ENCODE data around the gene ZFHX2. TPM values are rescaled to one million over a fixed set of nuclear protein-coding genes. Genes with fewer than 3 reads are reported as not detected.

Gene ZFHX2
- total and polyA plus RNA-seq, 5 experiments from 2014 or later: 0.02 to 1.0 (median 0.23) TPM

- POLR2A ChIA-PET: interaction anchor here (1.5 kb wide), 1 partner anchor 13 kb away, joined by 4 read pairs; the partner anchor contains the start of gene AP1G2
- no peaks in the 10 kb centered on the region for H3K9me3 Mint-ChIP-seq
- ATAC-seq (no peak), DNase-seq (no peak)
- H3K27ac Mint-ChIP-seq: no peak overlapping the region
- H3K4me1 Mint-ChIP-seq: peaks cover 13 to 32% (median 16%) of the 10 kb centered on the region in 4 donors
- no peaks in the 10 kb centered on the region for H3K36me3 Mint-ChIP-seq
- H3K27me3 Mint-ChIP-seq: peaks cover 14 to 71% (median 36%) of the 10 kb centered on the region in 5 donors
- H3K4me3 Mint-ChIP-seq: no peak overlapping the region
Measured at GRCh38 chr14:23580152-23580926, 28.8 kb upstream of the ZFHX2 start.

GRCh38 chr14:23579739-23580138, 28.2 kb upstream of the ZFHX2 start:
- DNase-seq (no peak), ATAC-seq (no peak)
- peaks cover 13 to 32% (median 18%) of the 10 kb centered on the region in 4 donors for H3K4me1 Mint-ChIP-seq
- no peaks in the 10 kb centered on the region for H3K36me3 Mint-ChIP-seq
- no peak overlapping the region for H3K4me3 Mint-ChIP-seq
- H3K27ac Mint-ChIP-seq: no peak overlapping the region
- H3K27me3 Mint-ChIP-seq: peaks cover 19 to 77% (median 41%) of the 10 kb centered on the region in 5 donors
- H3K9me3 Mint-ChIP-seq: no peaks in the 10 kb centered on the region
- POLR2A ChIA-PET: no interaction called here

GRCh38 chr14:23579311-23579630, 27.7 kb upstream of the ZFHX2 start:
- POLR2A ChIA-PET: interaction anchor here (0.6 kb wide), 1 partner anchor 287 kb away, joined by 5 read pairs; no protein-coding TSS in a partner anchor
- ATAC-seq (no peak), DNase-seq (no peak)
- peaks cover 20 to 80% (median 44%) of the 10 kb centered on the region in 5 donors for H3K27me3 Mint-ChIP-seq
- H3K36me3 Mint-ChIP-seq: no peaks in the 10 kb centered on the region
- H3K9me3 Mint-ChIP-seq: no peaks in the 10 kb centered on the region
- H3K27ac Mint-ChIP-seq: peak overlapping the region in 1 of 10 donors; percentile 80
- H3K4me1 Mint-ChIP-seq: peaks cover 13 to 32% (median 18%) of the 10 kb centered on the region in 4 donors
- peak overlapping the region in 1 of 10 donors; percentile 79 for H3K4me3 Mint-ChIP-seq

- Mint-ChIP-seq H3K27ac (peak within 1 kb of the TSS in 2 of 10 donors; percentile 44 to 80), H3K9me3 (no peaks in the 10 kb centered on the region), H3K4me1 (peaks cover 13 to 32% (median 18%) of the 10 kb centered on the region in 4 donors), H3K4me3 (peak within 1 kb of the TSS in 8 of 10 donors; percentile 18 to 79 (median 52)), H3K36me3 (no peaks in the 10 kb centered on the region), H3K27me3 (peaks cover 20 to 80% (median 40%) of the 10 kb centered on the region in 5 donors)
- DNase-seq: no peak
- POLR2A ChIA-PET: interaction anchor here (0.6 to 0.7 kb wide), 2 partner anchors 11 to 287 kb away, joined by 4 to 5 read pairs; no protein-coding TSS in a partner anchor
- no peak for ATAC-seq
Measured at GRCh38 chr14:23578560-23579310, 27.2 kb upstream of the ZFHX2 start, which contains the start of gene JPH4. TSS of gene JPH4 (minus strand) at chr14:23578790. CDS start at chr14:23577453, 1,337 bp downstream.

GRCh38 chr14:23577710-23578392, 26.3 kb upstream of the ZFHX2 start:
- Mint-ChIP-seq H3K4me3 (peak overlapping the region in 4 of 10 donors; percentile 10 to 79 (median 32)), H3K27me3 (peaks cover 22 to 89% (median 49%) of the 10 kb centered on the region in 5 donors), H3K9me3 (no peaks in the 10 kb centered on the region), H3K4me1 (peaks cover 13 to 32% (median 18%) of the 10 kb centered on the region in 4 donors), H3K27ac (no peak overlapping the region), H3K36me3 (no peaks in the 10 kb centered on the region)
- ATAC-seq (peak in 1 of 2 donors; percentile 25), DNase-seq (no peak)
- POLR2A ChIA-PET: interaction anchor here (0.6 to 1.2 kb wide), 2 partner anchors 19 to 75 kb away, joined by 3 to 8 read pairs; no protein-coding TSS in a partner anchor

- DNase-seq: peak in 1 of 10 donors; percentile 18
- H3K9me3 Mint-ChIP-seq: no peaks in the 10 kb centered on the region
- peaks cover 13 to 32% (median 20%) of the 10 kb centered on the region in 4 donors for H3K4me1 Mint-ChIP-seq
- peak; percentile 46 to 60 for ATAC-seq
- peak overlapping the region in 2 of 10 donors; percentile 29 to 46 for H3K27ac Mint-ChIP-seq
- peak overlapping the region; percentile 33 to 89 (median 61) for H3K4me3 Mint-ChIP-seq
- peaks cover 24 to 89% (median 52%) of the 10 kb centered on the region in 5 donors for H3K27me3 Mint-ChIP-seq
- H3K36me3 Mint-ChIP-seq: no peaks in the 10 kb centered on the region
- POLR2A ChIA-PET: interaction anchor here (0.6 to 1.2 kb wide), 2 partner anchors 18 to 74 kb away, joined by 3 to 8 read pairs; no protein-coding TSS in a partner anchor
Measured at GRCh38 chr14:23577004-23577681, 25.6 kb upstream of the ZFHX2 start.

GRCh38 chr14:23573384-23574015, 21.9 kb upstream of the ZFHX2 start:
- Mint-ChIP-seq H3K27me3 (peaks cover 21 to 69% (median 39%) of the 10 kb centered on the region in 5 donors), H3K27ac (no peak overlapping the region), H3K9me3 (no peaks in the 10 kb centered on the region), H3K4me3 (no peak overlapping the region), H3K36me3 (no peaks in the 10 kb centered on the region), H3K4me1 (peaks cover 15 to 36% (median 22%) of the 10 kb centered on the region in 4 donors)
- DNase-seq (no peak), ATAC-seq (no peak)
- POLR2A ChIA-PET: interaction anchor here (0.6 kb wide), 1 partner anchor 322 kb away, joined by 3 read pairs; no protein-coding TSS in a partner anchor

- Mint-ChIP-seq H3K9me3 (no peaks in the 10 kb centered on the region), H3K27me3 (peaks cover 19 to 62% (median 36%) of the 10 kb centered on the region in 5 donors), H3K27ac (no peak overlapping the region), H3K36me3 (no peaks in the 10 kb centered on the region), H3K4me3 (no peak overlapping the region), H3K4me1 (peaks cover 17 to 36% (median 26%) of the 10 kb centered on the region in 4 donors)
- DNase-seq (no peak), ATAC-seq (no peak)
- POLR2A ChIA-PET: interaction anchor here (0.6 kb wide), 1 partner anchor 321 kb away, joined by 3 read pairs; no protein-coding TSS in a partner anchor
Measured at GRCh38 chr14:23572836-23573235, 21.3 kb upstream of the ZFHX2 start.

- DNase-seq (no peak), ATAC-seq (no peak)
- peaks cover 0 to under 1% (median 0%) of the 10 kb centered on the region in 9 donors for H3K9me3 Mint-ChIP-seq
- no peaks in the 10 kb centered on the region for H3K36me3 Mint-ChIP-seq
- POLR2A ChIA-PET: no interaction called here
- peaks cover 17 to 36% (median 30%) of the 10 kb centered on the region in 4 donors for H3K4me1 Mint-ChIP-seq
- peaks cover 19 to 60% (median 36%) of the 10 kb centered on the region in 5 donors for H3K27me3 Mint-ChIP-seq
- H3K27ac Mint-ChIP-seq: no peak overlapping the region
- no peak overlapping the region for H3K4me3 Mint-ChIP-seq
Measured at GRCh38 chr14:23572524-23572828, 20.9 kb upstream of the ZFHX2 start.

- no peak overlapping the region for H3K4me3 Mint-ChIP-seq
- peak overlapping the region in 1 of 10 donors; percentile 12 for H3K27ac Mint-ChIP-seq
- H3K9me3 Mint-ChIP-seq: peaks cover 0 to 1% (median 0%) of the 10 kb centered on the region in 9 donors
Measured at GRCh38 chr14:23571701-23572523, 20.3 kb upstream of the ZFHX2 start.

More at GRCh38 chr14:23571701-23572523, 20.3 kb upstream of the ZFHX2 start:
- POLR2A ChIA-PET: no interaction called here
- DNase-seq: no peak
- peaks cover 19 to 54% (median 33%) of the 10 kb centered on the region in 5 donors for H3K27me3 Mint-ChIP-seq
- no peak for ATAC-seq
- H3K36me3 Mint-ChIP-seq: no peaks in the 10 kb centered on the region
- H3K4me1 Mint-ChIP-seq: peaks cover 14 to 37% (median 31%) of the 10 kb centered on the region in 4 donors
